Activated gamma-delta T cell treated with anti-CD3 and anti-CD28 coated beads, Interleukin-2, amount 50 U/mL, for 16 hours (primary cell): ENCODE results near the gene QPRT.
"Not testable (repeated sequence)": the region's sequence is repeated elsewhere in the genome, so short reads cannot be mapped to it uniquely, and the experiment has no call there.

ENCODE experiments used
- DNase-seq: peaks from one replicate; pipeline ENCODE4 v3.0.0-alpha.2; 2020; ENCODE audit warnings: low read depth

Gene QPRT

GRCh38 chr16:29694384-29695195, 15.6 kb downstream of the QPRT start:
- no peak for DNase-seq

- DNase-seq, result not testable (repeated sequence)
Measured at GRCh38 chr16:29695675-29696074, 16.7 kb downstream of the QPRT start.

GRCh38 chr16:29696881-29697331, 17.9 kb downstream of the QPRT start:
- no peak for DNase-seq

- DNase-seq, result no peak
Measured at GRCh38 chr16:29697391-29697790, 18.4 kb downstream of the QPRT start.

GRCh38 chr16:29698042-29698441, 19.1 kb downstream of the QPRT start:
- DNase-seq, result no peak

GRCh38 chr16:29698484-29699323, 19.7 kb downstream of the QPRT start:
- DNase-seq, result no peak

GRCh38 chr16:29699324-29700219, 20.6 kb downstream of the QPRT start:
- DNase-seq, result no peak

GRCh38 chr16:29700253-29700987, 21.4 kb downstream of the QPRT start:
- peak; percentile 65 for DNase-seq

- DNase-seq, result no peak
Measured at GRCh38 chr16:29701214-29701555, 22.2 kb downstream of the QPRT start.

- DNase-seq, result no peak
Measured at GRCh38 chr16:29702269-29702668, 23.3 kb downstream of the QPRT start.

GRCh38 chr16:29705030-29705429, 26.1 kb downstream of the QPRT start:
- DNase-seq, result no peak

- DNase-seq, result not testable (repeated sequence)
Measured at GRCh38 chr16:29707160-29707559, 28.2 kb downstream of the QPRT start.

- no peak for DNase-seq
Measured at GRCh38 chr16:29708917-29709600, 30.1 kb downstream of the QPRT start.

GRCh38 chr16:29709657-29710056, 30.7 kb downstream of the QPRT start:
- DNase-seq, result not testable (repeated sequence)

GRCh38 chr16:29710227-29711219, 31.5 kb downstream of the QPRT start:
- peak; percentile 31 for DNase-seq

GRCh38 chr16:29712809-29713208, 33.8 kb downstream of the QPRT start:
- no peak for DNase-seq

- no peak for DNase-seq
Measured at GRCh38 chr16:29714396-29714795, 35.4 kb downstream of the QPRT start.

GRCh38 chr16:29714972-29715371, 36.0 kb downstream of the QPRT start:
- no peak for DNase-seq

- DNase-seq, result no peak
Measured at GRCh38 chr16:29717113-29717512, 38.1 kb downstream of the QPRT start.

- no peak for DNase-seq
Measured at GRCh38 chr16:29719063-29719462, 40.1 kb downstream of the QPRT start.
